ENCODE data around the gene ADAMTS13.

DNA sequence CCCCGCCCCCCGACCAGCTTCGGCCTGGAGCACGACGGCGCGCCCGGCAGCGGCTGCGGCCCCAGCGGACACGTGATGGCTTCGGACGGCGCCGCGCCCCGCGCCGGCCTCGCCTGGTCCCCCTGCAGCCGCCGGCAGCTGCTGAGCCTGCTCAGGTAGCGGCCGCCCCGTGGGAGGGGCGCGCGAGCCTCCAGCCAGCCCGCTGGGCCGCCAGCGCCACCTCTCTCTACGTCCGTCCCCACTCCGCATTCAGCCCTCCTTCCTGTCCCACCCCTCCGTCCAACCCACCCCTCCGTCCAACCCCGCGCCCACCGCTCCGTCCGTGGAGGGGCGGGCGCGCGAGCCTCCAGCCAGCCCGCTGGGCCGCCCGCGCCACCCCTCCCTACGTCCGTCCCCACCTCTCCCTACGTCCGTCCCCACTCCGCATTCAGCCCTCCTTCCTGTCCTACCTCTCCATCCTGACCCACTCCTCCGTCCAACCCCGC, 6.5 kb downstream of the ADAMTS13 start:
- TF ChIP-seq EZH2 (IDR thresholded peaks at IDR 0.05; ENCODE audit: low read length, missing control alignments): peak; percentile 42
- TF ChIP-seq, protein P1, sequence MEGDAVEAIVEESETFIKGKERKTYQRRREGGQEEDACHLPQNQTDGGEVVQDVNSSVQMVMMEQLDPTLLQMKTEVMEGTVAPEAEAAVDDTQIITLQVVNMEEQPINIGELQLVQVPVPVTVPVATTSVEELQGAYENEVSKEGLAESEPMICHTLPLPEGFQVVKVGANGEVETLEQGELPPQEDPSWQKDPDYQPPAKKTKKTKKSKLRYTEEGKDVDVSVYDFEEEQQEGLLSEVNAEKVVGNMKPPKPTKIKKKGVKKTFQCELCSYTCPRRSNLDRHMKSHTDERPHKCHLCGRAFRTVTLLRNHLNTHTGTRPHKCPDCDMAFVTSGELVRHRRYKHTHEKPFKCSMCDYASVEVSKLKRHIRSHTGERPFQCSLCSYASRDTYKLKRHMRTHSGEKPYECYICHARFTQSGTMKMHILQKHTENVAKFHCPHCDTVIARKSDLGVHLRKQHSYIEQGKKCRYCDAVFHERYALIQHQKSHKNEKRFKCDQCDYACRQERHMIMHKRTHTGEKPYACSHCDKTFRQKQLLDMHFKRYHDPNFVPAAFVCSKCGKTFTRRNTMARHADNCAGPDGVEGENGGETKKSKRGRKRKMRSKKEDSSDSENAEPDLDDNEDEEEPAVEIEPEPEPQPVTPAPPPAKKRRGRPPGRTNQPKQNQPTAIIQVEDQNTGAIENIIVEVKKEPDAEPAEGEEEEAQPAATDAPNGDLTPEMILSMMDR (conservative IDR thresholded peaks at IDR 0.05 in 1 of 2, IDR thresholded peaks at IDR 0.05 in 1 of 2; ENCODE audit: low read depth in 1 of 2, low read length in 2 of 2): no peak
